Measurements from ENCODE around the gene ANKIB1. TPM values are rescaled to one million over a fixed set of nuclear protein-coding genes. Genes with fewer than 3 reads are reported as not detected.
"Not testable (repeated sequence)": the region's sequence is repeated elsewhere in the genome, so short reads cannot be mapped to it uniquely, and the experiment has no call there.

The ANKIB1 gene
- total RNA-seq, 4 donors from 2014 or later = 44.1 to 53.3 (median 44.9) TPM

DNA sequence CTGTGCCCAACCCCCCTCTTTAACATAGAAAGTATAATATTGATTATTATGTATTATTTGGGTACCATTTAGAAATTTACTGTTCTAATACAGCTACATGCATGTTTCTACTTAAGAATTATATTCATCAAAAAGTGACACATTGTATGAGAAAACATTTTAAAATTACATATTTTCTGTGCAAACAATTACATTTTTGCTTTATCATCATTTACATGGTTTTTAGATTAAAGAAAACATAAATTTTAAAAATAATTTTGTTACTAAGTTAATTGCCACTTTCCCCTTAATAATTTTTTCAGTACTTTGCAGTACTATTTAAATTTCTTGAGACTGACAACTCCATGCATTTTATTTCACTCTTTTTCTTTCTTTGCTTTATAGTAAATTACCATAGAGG is 106.2 kb downstream of the ANKIB1 start:
- no peak for DNase-seq
- Histone ChIP-seq H3K4me3 (replicated peaks in 1 of 3) (no peak overlapping the region), H3K4me1 (no peaks in the 10 kb centered on the region), H3K9me3 (no peaks in the 10 kb centered on the region), H3K27ac (no peak overlapping the region), H3K27me3 (no peaks in the 10 kb centered on the region), H3K36me3 (no peaks in the 10 kb centered on the region)
- TF ChIP-seq, protein P1, sequence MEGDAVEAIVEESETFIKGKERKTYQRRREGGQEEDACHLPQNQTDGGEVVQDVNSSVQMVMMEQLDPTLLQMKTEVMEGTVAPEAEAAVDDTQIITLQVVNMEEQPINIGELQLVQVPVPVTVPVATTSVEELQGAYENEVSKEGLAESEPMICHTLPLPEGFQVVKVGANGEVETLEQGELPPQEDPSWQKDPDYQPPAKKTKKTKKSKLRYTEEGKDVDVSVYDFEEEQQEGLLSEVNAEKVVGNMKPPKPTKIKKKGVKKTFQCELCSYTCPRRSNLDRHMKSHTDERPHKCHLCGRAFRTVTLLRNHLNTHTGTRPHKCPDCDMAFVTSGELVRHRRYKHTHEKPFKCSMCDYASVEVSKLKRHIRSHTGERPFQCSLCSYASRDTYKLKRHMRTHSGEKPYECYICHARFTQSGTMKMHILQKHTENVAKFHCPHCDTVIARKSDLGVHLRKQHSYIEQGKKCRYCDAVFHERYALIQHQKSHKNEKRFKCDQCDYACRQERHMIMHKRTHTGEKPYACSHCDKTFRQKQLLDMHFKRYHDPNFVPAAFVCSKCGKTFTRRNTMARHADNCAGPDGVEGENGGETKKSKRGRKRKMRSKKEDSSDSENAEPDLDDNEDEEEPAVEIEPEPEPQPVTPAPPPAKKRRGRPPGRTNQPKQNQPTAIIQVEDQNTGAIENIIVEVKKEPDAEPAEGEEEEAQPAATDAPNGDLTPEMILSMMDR (IDR thresholded peaks at IDR 0.05) = no peak
- no peak for TF ChIP-seq POLR2A (IDR thresholded peaks at IDR 0.05)
- intact Hi-C loops (cut with DNase I) = no loop called here

DNA sequence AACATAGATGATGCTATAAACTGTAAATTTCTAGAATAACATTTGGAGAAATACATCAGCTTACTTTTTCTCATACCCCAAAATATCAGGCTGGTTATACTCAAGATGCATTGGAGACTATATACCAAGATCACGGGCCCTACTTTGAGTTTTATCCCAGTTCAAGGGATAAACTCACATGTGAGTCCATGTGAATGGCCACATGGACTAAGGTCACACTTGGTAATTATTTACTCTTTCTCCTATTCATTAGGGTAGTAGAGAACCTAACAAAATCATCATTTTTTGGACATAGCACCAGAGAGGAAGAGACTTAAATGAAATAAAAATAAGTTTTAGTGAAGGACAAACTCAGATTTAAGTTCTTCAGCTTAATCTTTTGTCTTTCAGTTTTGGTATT is 108.4 kb downstream of the ANKIB1 start:
- no peak for TF ChIP-seq POLR2A (IDR thresholded peaks at IDR 0.05)
- TF ChIP-seq, protein P1 (IDR thresholded peaks at IDR 0.05) = no peak
- no peaks in the 10 kb centered on the region for H3K9me3 ChIP-seq
- 97 to 100% methylated on average over 1 of the region's 1 CpG for WGBS, 2 donors
- no peaks in the 10 kb centered on the region for H3K27me3 ChIP-seq
- no peak for DNase-seq
- no peaks in the 10 kb centered on the region for H3K4me1 ChIP-seq
- no peak overlapping the region for H3K4me3 ChIP-seq (replicated peaks in 1 of 3)
- intact Hi-C loops (cut with DNase I) = no loop called here
- no peak overlapping the region for H3K27ac ChIP-seq
- H3K36me3 ChIP-seq = no peaks in the 10 kb centered on the region

DNA sequence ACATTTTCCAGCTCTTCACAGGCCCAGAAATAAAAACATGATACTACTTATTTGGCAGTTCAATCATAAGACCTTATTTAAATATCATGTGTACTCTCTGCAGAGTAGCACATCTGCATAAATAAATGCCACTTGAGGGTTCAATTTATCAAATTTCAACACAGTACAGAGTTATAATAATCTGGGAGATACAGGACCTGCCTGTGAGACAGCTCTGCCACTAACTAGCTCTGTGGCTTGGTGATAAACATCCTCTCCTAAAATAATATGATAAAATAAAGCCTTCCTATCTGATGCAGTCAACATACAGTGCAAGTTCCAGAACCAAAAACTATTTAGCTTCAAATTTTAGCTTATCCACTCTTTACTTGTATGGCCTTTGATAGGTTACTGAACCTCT is 110.6 kb downstream of the ANKIB1 start:
- H3K4me1 ChIP-seq = no peaks in the 10 kb centered on the region
- intact Hi-C loops (cut with DNase I) = no loop called here
- no peak overlapping the region for H3K27ac ChIP-seq
- H3K9me3 ChIP-seq = no peaks in the 10 kb centered on the region
- TF ChIP-seq, protein P1 (IDR thresholded peaks at IDR 0.05) = no peak
- no peak for TF ChIP-seq POLR2A (IDR thresholded peaks at IDR 0.05)
- H3K4me3 ChIP-seq (replicated peaks in 1 of 3) = no peak overlapping the region
- no peaks in the 10 kb centered on the region for H3K27me3 ChIP-seq
- DNase-seq = no peak
- no peaks in the 10 kb centered on the region for H3K36me3 ChIP-seq

DNA sequence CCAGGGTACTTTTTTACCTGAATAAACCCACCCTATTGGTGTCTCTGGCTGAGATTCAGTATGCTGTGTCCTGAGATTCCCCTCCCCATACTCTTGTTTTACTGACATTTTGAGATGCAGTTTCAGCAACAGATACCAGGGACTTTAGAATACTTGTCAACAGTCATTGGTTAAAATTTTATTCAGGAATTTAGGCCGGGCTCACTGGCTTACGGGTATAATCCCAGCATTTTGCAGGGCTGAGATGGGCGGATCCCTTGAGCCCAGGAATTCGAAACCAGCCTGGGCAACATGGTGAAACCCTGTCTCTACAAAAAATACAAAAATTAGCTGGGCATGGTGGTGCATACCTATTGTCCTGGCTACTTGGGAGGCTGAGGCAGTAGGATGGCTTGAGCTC is 111.5 kb downstream of the ANKIB1 start:
- intact Hi-C loops (cut with DNase I) = no loop called here
- DNase-seq = no peak
- H3K27ac ChIP-seq = no peak overlapping the region
- H3K4me3 ChIP-seq (replicated peaks in 1 of 3) = no peak overlapping the region
- 96% methylated on average over 4 of the region's 4 CpGs for WGBS, 2 donors
- H3K4me1 ChIP-seq = no peaks in the 10 kb centered on the region
- H3K27me3 ChIP-seq = no peaks in the 10 kb centered on the region
- H3K36me3 ChIP-seq = no peaks in the 10 kb centered on the region
- no peaks in the 10 kb centered on the region for H3K9me3 ChIP-seq
- TF ChIP-seq, protein P1 (IDR thresholded peaks at IDR 0.05) = no peak
- no peak for TF ChIP-seq POLR2A (IDR thresholded peaks at IDR 0.05)

DNA sequence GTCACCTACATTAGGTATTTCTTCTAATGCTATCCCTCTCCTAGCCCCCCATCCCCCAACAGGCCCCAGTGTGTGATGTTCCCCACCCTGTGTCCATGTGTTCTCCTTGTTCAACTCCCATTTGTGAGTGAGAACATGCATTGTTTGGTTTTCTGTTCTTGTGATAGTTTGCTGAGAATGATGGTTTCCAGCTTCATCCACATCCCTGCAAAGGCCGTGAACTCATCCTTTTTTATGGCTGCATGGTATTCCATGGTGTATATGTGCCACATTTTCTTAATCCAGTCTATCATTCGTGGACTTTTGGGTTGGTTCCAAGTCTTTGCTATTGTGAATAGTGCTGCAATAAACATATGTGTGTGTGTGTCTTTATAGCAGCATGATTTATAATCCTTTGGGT is 113.4 kb downstream of the ANKIB1 start:
- H3K4me1 ChIP-seq; H3K27ac ChIP-seq; H3K9me3 ChIP-seq; H3K4me3 ChIP-seq (replicated peaks in 1 of 3); DNase-seq; H3K36me3 ChIP-seq; intact Hi-C loops (cut with DNase I); H3K27me3 ChIP-seq: not testable (repeated sequence)
- WGBS, 2 donors = 98% methylated on average over 2 of the region's 2 CpGs

DNA sequence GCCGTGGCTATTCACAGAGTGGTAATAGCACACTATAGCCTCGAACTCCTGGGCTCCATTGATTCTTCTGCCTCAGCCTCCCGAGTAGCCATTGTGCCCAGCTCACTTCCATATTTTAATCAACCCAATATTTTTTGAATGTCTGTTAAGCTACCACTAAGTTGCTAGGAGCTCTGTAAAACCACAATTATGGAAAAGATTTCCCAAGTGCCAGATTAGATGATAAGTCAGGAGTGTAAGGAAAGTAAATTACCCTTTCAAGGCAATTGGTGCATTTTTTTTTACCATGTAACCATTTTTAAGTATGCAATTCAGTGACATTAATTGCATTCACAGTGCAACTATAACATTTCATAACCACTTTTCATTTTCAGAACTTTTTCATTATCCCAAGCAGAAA is 114.0 kb downstream of the ANKIB1 start:
- no peaks in the 10 kb centered on the region for H3K27me3 ChIP-seq
- intact Hi-C loops (cut with DNase I) = no loop called here
- no peaks in the 10 kb centered on the region for H3K4me1 ChIP-seq
- H3K9me3 ChIP-seq = no peaks in the 10 kb centered on the region
- WGBS, 2 donors = 99 to 100% methylated on average over 3 of the region's 3 CpGs
- H3K27ac ChIP-seq = no peak overlapping the region
- DNase-seq = no peak
- H3K36me3 ChIP-seq = no peaks in the 10 kb centered on the region
- no peak overlapping the region for H3K4me3 ChIP-seq (replicated peaks in 1 of 3)
- TF ChIP-seq POLR2A (IDR thresholded peaks at IDR 0.05) = no peak
- TF ChIP-seq, protein P1 (IDR thresholded peaks at IDR 0.05) = no peak
